Posterior cingulate gyrus (tissue), 11 donors: ENCODE data around the gene TM9SF3.
"Not testable (repeated sequence)": the region's sequence is repeated elsewhere in the genome, so short reads cannot be mapped to it uniquely, and the experiment has no call there.

Source experiments
- DNase-seq, 10 donors: peaks; one replicate each; pipeline versions ENCODE4 v3.0.0 to v3.0.0-alpha.2; 2020 to 2021; ENCODE audit warnings: mixed read lengths in 3 of 10
- intact Hi-C: fragments of 100-400 bp; cut with DNase I; formaldehyde crosslinking; loops from one replicate; pipeline ENCODE4 v1.15.1; 2023

Gene TM9SF3

DNA sequence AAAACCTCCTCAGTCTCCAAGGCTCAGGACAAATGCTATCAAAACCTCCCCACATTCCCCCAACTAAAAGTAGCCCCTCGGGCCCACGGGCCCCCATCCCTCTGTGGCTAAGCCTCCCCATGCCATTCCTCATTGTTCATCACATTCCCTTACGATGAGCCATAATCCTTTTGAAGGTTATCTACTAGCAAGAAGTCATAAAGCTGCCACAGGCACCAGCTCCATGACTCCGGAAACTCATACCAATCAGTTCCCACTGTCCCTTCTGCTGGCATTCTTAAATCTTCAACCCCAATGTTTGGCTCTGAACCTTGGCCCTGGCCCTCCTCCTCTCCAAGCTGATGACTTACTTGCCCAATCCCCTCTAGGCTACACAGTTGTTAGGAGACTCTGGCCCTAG lies 19.4 kb upstream of the TM9SF3 start:
- no peak for DNase-seq
- intact Hi-C loops: no loop called here

DNA sequence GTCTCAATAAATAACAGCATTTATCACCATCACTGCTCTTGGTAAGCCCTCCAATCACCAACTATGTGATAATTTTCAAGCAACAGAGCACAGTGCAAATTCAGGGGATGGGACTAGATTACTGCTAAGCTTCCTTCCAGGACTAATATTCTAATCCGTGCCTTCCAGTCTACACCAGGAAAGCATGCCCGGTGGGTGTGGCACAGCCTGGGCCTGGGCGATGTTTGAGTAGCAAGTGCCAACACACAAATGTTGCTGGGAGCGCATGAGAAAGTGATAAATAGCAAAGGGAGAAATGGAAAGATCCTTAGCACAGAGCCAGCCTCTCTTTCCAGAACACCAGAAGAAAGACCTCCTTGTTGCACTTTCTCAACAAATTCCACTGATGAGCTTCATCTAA lies 13.5 kb upstream of the TM9SF3 start:
- DNase-seq: no peak
- intact Hi-C loops: no loop called here

DNA sequence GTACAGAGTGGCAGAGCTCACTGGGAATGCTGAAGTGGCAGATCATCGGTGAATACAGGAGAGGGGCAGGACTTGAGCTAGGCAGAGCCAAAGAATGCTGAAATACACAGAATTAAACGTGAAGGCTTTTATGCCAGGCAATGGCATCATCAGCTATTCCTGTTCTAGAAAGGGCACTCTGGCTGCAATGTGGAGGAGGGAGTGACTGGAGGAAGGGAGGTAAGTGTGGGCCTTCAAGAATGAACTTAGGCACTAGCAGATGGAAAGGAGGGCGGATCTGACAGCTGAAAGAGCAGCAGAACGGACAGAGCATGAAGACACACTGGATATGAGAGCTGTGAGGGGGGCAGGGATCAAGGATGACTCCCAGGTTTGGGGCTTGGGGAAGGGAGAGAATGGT lies 12.0 kb upstream of the TM9SF3 start:
- no peak for DNase-seq
- intact Hi-C loops: no loop called here

DNA sequence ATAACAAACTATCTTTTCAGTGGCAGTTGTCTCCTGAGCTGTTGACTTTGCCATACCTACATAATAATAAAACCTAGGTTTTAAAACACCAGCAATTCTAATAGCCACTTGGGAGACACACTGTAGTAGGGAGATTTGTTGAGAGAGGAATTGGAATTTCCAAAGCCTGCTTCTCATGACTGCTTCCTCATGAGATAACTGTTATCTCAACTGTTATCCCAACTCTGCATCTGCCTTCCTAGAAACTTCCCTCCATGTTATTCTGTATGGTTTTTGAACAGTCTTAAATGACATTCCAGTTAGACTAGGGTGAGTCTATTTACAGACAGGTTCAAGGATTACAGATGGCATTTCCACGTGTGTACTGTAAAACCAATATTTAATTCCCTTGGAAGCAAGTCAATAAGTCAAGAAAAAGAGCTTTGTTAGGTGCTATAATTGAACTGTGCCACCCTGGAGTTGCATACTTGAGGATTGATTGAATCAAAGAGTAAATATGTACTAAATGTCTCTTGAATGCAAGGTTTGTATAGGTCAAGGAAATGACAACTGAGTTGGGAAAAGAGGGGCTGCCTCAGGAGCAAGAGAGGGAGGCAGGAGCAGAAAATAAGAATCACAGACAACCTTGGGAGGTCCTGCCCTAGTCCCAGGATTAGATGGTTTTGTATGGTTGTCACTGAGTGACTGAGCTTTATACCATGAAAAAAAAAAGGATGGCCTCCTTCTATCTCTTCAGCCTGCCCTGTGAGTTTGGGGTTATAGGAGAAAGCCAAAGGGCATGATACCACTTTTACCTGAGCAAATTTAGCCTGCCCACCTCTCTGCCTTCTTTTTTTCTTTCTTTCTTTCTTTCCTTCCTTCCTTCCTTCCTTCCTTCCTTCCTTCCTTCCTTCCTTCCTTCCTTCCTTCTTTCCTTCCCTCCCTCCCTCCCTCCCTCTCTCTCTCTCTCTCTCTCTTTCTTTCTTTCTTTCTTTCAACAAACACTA lies 9.9 kb upstream of the TM9SF3 start:
- DNase-seq: no peak
- intact Hi-C loops: no loop called here

DNA sequence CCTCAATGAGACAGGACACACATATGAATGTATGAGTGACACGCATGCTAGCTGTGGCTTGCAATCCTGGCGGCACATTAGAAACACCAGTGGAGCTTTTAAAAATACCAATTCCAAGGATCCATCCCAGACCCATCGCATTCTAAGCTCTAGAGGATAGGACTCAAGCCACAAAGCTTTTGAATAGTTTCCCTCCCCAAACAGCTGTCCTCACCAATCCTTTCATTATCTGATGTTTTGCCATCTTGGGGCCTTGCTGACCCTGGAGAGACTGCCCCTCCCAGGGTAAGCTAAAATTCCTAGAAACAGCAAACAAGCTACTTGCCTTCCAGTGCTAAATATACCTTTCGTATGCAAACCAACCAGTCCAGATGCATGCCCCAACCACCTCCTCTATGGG lies 8.9 kb upstream of the TM9SF3 start:
- intact Hi-C loops: no loop called here
- DNase-seq: no peak

DNA sequence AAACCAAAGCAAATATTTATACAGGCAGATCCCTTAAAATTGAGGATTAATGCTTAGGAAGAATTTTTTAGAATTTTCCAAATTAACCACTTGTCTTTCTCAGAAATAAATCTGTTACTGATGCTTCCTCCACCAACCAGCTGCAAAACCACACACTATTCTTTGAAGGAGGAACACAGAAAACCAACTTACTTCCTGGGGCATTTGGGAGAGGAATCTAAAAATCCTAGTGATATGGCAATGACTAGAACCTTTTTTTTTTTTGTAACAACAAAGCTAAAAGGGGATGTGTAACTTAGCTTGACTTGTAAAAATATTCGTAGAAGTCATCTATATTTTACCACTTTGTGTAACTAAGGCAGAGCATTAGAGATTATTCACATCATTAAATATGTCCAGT lies 5.1 kb upstream of the TM9SF3 start:
- intact Hi-C loops: no loop called here
- DNase-seq: no peak

DNA sequence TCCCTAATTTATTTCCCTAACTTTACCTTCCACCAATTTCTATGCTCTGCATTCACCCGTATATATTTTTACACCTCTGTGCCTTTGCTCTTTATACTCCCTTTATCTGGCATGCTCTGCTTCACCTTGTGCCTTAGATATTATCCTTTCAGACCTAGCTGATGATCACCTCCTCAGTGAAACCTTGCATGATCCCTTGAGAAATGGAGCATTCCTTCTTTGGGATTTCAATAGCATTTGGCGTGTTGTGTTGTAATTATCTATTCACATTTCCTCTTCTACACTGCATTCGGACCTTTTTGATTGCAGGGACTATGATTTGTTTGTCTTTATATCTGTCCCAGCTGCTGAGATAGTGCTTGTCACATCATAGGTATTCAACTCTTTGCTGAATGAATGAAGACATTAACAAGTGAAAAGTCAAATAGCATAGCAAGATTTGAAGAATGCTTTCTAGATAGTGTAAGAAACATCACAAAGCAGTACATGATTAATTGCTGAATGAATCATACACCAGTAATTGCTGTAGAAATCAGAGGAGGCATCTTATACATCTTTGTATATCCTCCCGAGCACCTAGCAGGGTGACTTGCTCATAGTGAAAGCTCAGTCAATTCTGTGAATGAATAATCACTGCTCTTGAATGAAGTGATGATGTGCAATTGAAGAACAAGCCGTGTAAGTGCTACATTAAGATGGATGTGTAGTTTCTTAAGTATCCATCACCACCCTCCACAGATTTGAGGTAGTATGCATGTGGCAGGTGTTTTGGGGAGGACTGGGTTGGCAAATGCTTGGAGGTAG lies 2.0 kb upstream of the TM9SF3 start:
- no peak for DNase-seq
- intact Hi-C loops: loop anchor here (5.0 to 10.0 kb wide), 2 partner anchors 77 to 214 kb away; partner anchors contain the start of gene TLL2

DNA sequence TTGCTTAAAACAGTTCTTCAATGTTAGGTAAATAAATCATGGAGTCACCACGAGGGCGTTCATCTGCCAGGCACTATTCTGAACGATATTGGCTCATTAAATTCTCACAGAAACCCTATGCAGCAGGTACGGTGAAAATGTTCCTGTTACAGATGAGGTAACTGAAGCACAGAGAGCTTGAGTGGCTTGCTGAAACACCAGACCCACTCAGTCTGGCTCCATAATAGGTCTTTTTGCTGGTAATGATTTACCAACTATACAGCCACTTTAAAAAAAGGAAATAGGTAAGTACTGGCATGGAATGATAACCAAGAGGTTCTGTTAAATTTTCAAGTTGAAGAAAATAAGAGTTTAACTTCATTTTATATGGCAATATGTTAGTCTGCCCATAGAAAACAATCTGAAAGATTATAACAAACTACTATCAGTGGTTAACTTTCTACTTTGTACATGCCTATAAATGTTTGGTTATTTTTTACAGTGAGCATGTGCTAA lies 1.3 kb upstream of the TM9SF3 start:
- no peak for DNase-seq
- intact Hi-C loops: loop anchor here (5.0 to 10.0 kb wide), 2 partner anchors 76 to 213 kb away; partner anchors contain the start of gene TLL2

DNA sequence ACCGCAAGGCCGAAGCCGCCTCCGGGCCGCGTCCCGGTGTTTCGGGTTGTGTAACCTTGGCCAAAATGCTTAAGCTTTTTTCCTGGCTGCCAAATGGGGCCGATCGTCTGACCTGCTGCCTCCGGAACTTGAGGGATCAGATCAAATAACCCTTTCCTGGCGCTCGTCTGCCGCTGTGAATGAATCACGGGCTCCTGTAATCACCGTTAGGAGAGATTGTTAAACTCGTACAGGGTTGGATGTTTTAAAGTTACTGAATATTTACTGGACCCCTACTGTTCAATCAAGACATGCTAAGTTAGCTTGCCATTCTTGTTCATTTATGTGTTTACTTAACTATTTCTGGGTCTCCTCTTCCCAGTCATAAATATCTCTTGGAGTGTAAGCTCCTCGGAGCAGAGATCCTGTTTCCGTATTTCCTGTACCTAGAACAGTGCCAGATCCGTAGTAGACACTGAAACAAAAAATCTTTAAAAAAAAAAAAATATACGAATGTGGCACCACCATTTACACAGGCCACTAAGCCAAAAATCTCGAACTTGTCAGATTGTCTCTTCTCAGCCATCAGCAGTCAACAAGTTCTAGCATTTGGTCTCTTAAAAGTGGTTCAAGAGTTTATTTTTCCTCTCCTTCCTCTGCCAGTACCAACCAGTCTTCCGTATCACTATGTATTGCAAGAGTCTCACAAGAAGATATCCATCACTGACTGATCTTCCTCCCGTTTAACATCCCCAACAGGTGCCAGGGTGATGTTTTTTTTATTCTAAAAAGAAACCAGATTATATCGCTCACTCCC lies 650 bp upstream of the TM9SF3 start:
- intact Hi-C loops: loop anchor here (2.0 to 10.0 kb wide), 3 partner anchors 75 to 245 kb away; partner anchors contain the start of genes LCOR and TLL2
- peak in 5 of 10 donors; percentile 18 to 84 (median 25) for DNase-seq

DNA sequence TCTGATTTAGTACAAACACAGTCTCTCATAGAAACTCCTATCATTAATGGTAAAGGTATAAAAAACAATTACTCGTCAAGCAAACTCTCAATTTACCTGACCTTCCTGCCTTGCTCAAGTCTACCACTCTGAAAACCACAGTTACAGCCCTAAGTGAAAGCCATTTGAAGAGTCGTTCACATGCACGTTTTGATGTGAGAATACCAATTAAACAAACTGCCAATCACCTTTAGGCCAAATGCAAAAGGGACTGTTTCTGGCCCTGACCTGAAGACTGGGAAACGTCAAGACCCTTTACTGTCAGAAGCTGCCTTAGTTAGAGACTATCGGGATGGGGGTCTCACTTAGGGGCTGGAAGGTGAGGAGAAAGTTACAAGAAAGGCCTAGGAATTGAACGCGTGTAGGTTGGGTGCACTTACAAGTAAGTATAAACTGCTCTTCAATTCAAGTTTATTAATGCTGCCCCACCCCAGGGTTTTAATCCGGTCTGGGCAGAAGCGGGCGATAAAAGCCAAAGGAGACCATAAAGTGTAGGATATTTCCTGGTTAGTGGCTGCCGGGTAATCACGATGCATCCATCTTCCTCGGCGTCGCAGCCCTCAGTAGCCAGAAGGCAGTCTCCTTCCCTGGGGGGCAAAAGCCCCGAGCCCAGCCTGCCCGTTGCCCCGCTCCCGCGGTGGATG lies 935 bp downstream of the TM9SF3 start:
- no peak for DNase-seq
- intact Hi-C loops: loop anchor here (2.0 to 10.0 kb wide), 3 partner anchors 74 to 247 kb away; partner anchors contain the start of genes LCOR and TLL2

DNA sequence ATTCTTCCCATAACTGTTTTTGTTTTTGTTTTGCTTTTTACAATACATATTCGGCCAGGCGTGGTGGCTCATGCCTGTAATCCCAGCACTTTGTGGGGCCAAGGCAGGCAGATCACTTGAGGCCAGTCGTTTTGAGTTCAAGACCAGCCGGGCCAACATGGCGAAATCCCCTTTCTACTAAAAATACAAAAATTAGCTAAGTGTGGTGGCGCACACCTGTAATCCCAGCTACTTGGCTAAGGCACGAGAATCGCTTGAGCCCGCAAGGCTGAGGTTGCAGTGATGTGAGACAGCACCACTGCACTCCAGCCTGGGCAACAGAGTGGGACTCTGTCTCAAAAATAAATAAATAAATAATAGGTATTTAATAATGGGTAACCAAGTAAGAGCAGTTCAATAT lies 2.3 kb downstream of the TM9SF3 start:
- DNase-seq: no peak
- intact Hi-C loops: loop anchor here (10.0 kb wide), 1 partner anchor 210 kb away; no protein-coding TSS in a partner anchor

DNA sequence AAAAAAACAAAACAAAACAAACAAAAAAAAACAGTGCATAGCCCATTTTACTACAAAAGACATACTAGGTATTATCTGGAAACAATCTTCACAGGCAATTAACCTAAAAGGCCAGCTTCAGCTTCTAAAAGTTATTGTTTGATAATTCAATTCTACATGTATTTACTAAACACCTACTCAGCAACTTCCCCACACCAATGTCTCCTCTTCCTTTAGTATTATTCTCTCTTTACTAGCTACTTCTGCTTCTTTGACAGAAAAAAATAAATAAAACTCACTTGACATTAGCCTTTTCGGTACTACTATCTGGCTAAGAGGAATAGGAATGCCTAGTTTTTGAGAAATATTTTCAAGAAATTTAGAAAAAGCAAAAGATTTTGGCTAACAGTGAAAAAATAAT lies 2.8 kb downstream of the TM9SF3 start:
- intact Hi-C loops: loop anchor here (10.0 kb wide), 1 partner anchor 209 kb away; no protein-coding TSS in a partner anchor
- DNase-seq: no peak

DNA sequence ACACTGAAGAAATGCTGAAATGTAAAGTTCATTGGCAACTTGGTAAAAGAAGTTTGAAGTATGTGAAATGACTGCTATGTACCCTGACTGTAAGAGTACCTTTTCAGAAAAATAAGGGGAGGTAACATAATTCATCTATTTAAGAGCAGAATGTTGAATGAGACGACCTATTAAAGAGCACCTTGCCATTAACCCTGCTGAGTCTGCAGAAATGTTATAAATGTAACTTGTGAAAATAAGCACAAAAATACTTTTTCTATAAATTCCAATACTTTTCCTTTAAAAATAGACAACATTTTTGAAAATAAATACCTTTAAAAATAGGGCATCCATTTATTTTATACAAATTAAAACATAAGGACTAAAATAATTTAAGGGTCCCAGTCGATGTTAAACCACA lies 7.7 kb downstream of the TM9SF3 start:
- intact Hi-C loops: no loop called here
- no peak for DNase-seq

DNA sequence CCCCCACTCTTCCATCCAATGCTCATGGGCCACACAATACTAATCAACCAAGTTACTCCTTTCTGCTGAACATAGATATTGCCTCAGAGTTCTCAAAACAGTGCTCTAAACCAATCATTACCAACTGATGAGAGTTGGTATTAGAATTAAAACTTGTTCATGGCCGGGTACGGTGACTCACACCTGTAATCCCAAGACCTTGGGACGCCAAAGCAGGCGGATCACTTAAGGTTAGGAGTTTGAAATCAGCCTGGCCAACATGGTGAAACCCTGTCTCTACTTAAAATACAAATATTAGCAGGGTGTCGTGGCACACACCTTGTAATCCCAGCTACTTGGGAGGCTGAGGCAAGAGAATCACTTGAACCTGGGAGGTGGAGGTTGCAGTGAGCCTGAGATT lies 8.2 kb downstream of the TM9SF3 start:
- DNase-seq: peak in 1 of 10 donors; percentile 14
- intact Hi-C loops: no loop called here

DNA sequence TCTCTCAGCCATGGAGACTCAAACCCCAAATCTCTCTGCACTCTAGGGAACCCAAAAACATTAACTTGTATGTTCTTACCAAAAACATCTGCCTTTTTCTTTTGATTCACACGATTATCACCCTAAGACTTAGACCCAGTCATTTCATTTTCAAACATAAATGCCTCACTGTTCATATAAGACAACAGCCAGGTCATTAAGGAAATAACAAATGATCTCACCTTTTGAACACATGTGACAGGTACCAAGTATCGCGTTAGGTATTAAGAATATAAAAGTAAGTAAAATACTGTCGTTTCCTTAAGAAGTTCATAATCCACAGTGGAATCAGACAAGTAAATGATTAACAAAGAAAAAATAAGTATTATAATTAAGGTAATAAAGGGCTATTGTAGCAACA lies 8.8 kb downstream of the TM9SF3 start:
- intact Hi-C loops: no loop called here
- DNase-seq: no peak

DNA sequence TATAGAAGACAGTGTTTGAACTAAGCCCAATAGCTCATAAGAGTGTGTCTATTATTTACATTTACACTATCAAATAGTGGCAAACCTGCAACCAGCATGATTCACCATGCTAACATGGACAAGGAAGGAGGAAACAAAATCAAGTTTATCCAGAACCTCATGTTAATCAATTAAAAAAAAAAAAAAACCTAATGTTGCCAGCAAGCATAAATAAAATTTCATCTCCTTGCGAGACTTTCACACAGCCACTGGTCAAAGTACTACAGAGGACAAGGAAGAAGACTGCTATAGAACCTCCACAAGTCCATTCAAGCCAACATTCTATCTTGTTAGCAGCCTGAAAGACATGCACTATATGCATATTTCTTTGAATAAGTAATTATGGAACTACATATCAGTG lies 9.7 kb downstream of the TM9SF3 start:
- DNase-seq: no peak
- intact Hi-C loops: no loop called here

DNA sequence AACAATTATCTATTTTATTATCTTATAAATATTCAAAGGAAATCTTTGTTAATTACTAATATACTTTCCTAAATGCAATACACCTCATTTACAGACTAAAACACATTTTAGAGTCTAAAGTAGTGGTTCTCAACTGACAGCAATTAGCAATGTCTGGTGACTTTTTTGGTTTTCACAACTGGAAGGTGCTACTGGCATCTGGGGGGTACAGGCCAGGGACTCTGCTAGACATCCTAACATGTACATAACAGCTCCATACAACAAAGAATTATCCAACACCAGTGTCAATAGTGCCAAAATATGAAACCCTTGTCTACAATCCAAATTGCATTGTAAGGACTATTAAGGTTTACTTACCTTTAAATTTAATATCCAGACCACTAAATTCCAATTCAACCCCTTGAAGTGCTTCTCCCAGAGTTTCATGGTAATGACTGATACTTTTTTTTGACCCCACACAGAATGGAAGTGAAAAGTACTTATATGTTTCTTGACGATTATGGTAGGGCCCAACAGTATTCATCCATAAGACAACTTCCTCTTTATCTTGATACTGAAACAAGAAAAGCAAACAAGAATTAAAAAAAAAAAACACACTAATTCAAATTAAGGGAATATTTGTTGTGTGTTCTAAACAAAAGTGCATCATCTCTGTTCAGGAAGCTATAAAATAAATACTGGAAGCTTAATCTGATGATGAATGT lies 10.4 kb downstream of the TM9SF3 start:
- intact Hi-C loops: no loop called here

DNA sequence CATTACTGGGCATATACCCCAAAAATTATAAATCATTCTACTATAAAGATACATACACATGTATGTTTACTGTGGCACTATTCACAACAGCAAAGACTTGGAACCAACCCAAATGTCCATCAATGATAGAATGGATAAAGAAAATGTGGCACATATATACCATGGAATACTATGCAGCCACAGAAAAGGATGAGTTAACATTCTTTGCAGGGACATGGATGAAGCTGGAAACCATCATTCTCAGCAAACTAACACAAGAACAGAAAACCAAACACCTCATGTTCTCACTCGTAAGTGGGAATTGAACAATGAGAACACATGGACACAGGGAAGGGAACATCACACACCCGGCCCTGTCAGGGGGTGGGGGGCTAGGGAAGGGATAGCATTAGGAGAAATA lies 12.2 kb downstream of the TM9SF3 start:
- intact Hi-C loops, DNase-seq: not testable (repeated sequence)

More for the DNA sequence above, 10.4 kb downstream of the TM9SF3 start:
- DNase-seq: no peak

DNA sequence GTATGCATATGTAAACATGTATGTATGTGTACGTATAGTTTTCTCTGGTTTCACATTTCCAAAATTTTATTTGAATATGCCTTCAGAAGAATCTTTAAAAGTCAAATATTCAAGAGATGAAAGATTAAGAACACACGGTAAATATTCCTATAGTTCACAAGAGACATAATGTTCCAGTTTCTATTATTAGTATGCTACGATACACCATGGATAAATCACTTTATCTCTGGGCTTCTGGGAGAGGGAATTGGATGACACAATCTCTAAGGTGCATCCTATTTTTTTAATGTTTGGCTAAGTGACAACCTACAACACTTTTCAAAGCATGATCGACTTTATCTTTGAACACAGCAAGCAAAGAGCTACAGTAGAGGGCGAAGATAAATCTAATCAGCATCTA lies 13.8 kb downstream of the TM9SF3 start:
- DNase-seq: no peak
- intact Hi-C loops: no loop called here
